H9 (cell line): ENCODE data around the gene ENPEP. TPM values are rescaled to one million over a fixed set of nuclear protein-coding genes. Genes with fewer than 3 reads are reported as not detected.
"Not testable (repeated sequence)": the region's sequence is repeated elsewhere in the genome, so short reads cannot be mapped to it uniquely, and the experiment has no call there.

ENCODE experiments used
- DNase-seq: peaks from one replicate; pipeline ENCODE4 v3.0.0-alpha.2; 2017
- H2AFZ ChIP-seq: one replicate; pipeline ENCODE4 v1.6.1; 2013; ENCODE audit warnings: mild to moderate bottlenecking, low read length, control low read depth, moderate library complexity
- H2AK5ac ChIP-seq: 2 replicates; pipeline ENCODE4 v1.6.1; 2013; ENCODE audit warnings: low read length, control low read depth, mixed read lengths; ENCODE audit not compliant: insufficient read length
- H2BK120ac ChIP-seq: one replicate; pipeline ENCODE4 v1.6.1; 2013; ENCODE audit warnings: low read depth, mild to moderate bottlenecking, low read length, control low read depth, inconsistent platforms; ENCODE audit not compliant: poor library complexity, severe bottlenecking
- H2BK12ac ChIP-seq: 2 replicates; pipeline ENCODE4 v1.6.1; 2013; ENCODE audit warnings: low read length, control low read depth, mixed read lengths, low read depth; ENCODE audit not compliant: insufficient read length
- H2BK15ac ChIP-seq: 2 replicates; pipeline ENCODE4 v1.6.1; 2013; ENCODE audit warnings: low read depth, low read length, control low read depth
- H2BK20ac ChIP-seq: one replicate; pipeline ENCODE4 v1.6.1; 2013; ENCODE audit warnings: low read depth, mild to moderate bottlenecking, low read length, control low read depth, inconsistent platforms; ENCODE audit not compliant: poor library complexity, severe bottlenecking
- H2BK5ac ChIP-seq: 2 replicates; pipeline ENCODE4 v1.6.1; 2013; ENCODE audit warnings: low read length, control low read depth, mixed read lengths; ENCODE audit not compliant: insufficient read length
- H3K14ac ChIP-seq: 2 replicates; pipeline ENCODE4 v1.6.1; 2013; ENCODE audit warnings: low read length, control low read depth; ENCODE audit not compliant: insufficient read depth
- H3K18ac ChIP-seq: 2 replicates; pipeline ENCODE4 v1.6.1; 2013; ENCODE audit warnings: low read depth, mild to moderate bottlenecking, mixed read lengths, low read length, control low read depth; ENCODE audit not compliant: insufficient read length
- H3K23ac ChIP-seq: 2 replicates; pipeline ENCODE4 v1.6.1; 2013; ENCODE audit warnings: low read length, control low read depth, mixed read lengths, low read depth; ENCODE audit not compliant: insufficient read length
- H3K23me2 ChIP-seq: 2 replicates; pipeline ENCODE4 v1.6.1; 2013; ENCODE audit warnings: low read depth, mild to moderate bottlenecking, mixed read lengths, low read length, control low read depth; ENCODE audit not compliant: insufficient read length, poor library complexity, severe bottlenecking
- H3K27ac ChIP-seq: 2 replicates; pipeline ENCODE4 v1.5.1; 2013; ENCODE audit warnings: low read length, control low read depth, mixed read lengths, low read depth; ENCODE audit not compliant: insufficient read length
- H3K27me3 ChIP-seq: 2 replicates; pipeline ENCODE4 v1.6.1; 2013; ENCODE audit warnings: low read length, control low read depth, inconsistent platforms; ENCODE audit not compliant: insufficient read depth
- H3K4ac ChIP-seq: 2 replicates; pipeline ENCODE4 v1.6.1; 2013; ENCODE audit warnings: low read depth, mild to moderate bottlenecking, control low read depth, inconsistent platforms, low read length, moderate library complexity
- H3K4me1 ChIP-seq: 2 replicates; pipeline ENCODE4 v1.6.1; 2013; ENCODE audit warnings: low read length, control low read depth, inconsistent platforms; ENCODE audit not compliant: insufficient read depth
- H3K4me2 ChIP-seq: 2 replicates; pipeline ENCODE4 v1.6.1; 2013; ENCODE audit warnings: low read length, control low read depth, mixed read lengths; ENCODE audit not compliant: insufficient read length, insufficient read depth
- H3K56ac ChIP-seq: 2 replicates; pipeline ENCODE4 v1.6.1; 2013; ENCODE audit warnings: low read depth, mild to moderate bottlenecking, mixed read lengths, low read length, control low read depth; ENCODE audit not compliant: insufficient read length
- H3K79me1 ChIP-seq: 2 replicates; pipeline ENCODE4 v1.6.1; 2013; ENCODE audit warnings: low read depth, mild to moderate bottlenecking, moderate library complexity, low read length, control low read depth, inconsistent platforms; ENCODE audit not compliant: insufficient read depth, poor library complexity, severe bottlenecking
- H3K79me2 ChIP-seq: 2 replicates; pipeline ENCODE4 v1.6.1; 2013; ENCODE audit warnings: low read length, control low read depth, inconsistent platforms; ENCODE audit not compliant: insufficient read depth
- H3K9ac ChIP-seq: 2 replicates; pipeline ENCODE4 v1.6.1; 2013; ENCODE audit warnings: low read length, control low read depth, mixed read lengths; ENCODE audit not compliant: insufficient read length; ENCODE audit errors: extremely low read depth
- H3K9me3 ChIP-seq: one replicate; pipeline ENCODE4 v1.6.1; 2013; ENCODE audit warnings: low read depth, low read length, inconsistent platforms; ENCODE audit not compliant: control insufficient read depth
- H3T11ph ChIP-seq: one replicate; pipeline ENCODE4 v1.6.1; 2013; ENCODE audit warnings: mild to moderate bottlenecking, low read length, control low read depth, inconsistent platforms
- H4K20me1 ChIP-seq: one replicate; pipeline ENCODE4 v1.6.1; 2013; ENCODE audit not compliant: control insufficient read depth, insufficient read length, insufficient read depth
- H4K5ac ChIP-seq: 2 replicates; pipeline ENCODE4 v1.6.1; 2013; ENCODE audit warnings: low read depth, mild to moderate bottlenecking, mixed read lengths, low read length, control low read depth; ENCODE audit not compliant: insufficient read length
- H4K8ac ChIP-seq: replicated peaks from 2 replicates; pipeline ENCODE4 v1.6.1; 2013; ENCODE audit warnings: low read length, control low read depth, mixed read lengths, low read depth; ENCODE audit not compliant: insufficient read length
- H4K91ac ChIP-seq: 2 replicates; pipeline ENCODE4 v1.6.1; 2013; ENCODE audit warnings: low read depth, mild to moderate bottlenecking, moderate library complexity, mixed read lengths, low read length, control low read depth; ENCODE audit not compliant: insufficient read length
- H3K27ac Mint-ChIP-seq, 3 experiments: 2 replicates in 2 of 3; 3 replicates in 1 of 3; pipeline ENCODE4 v1.8.0; 2020 to 2021; ENCODE audit warnings: mixed read lengths in 3 of 3, mild to moderate bottlenecking in 1 of 3, moderate library complexity in 1 of 3
- H3K27me3 Mint-ChIP-seq: 2 replicates; pipeline ENCODE4 v1.8.0; 2021; ENCODE audit warnings: low read depth, mild to moderate bottlenecking, moderate library complexity, mixed read lengths
- H3K36me3 Mint-ChIP-seq, 3 experiments: 2 replicates in 2 of 3; 3 replicates in 1 of 3; pipeline ENCODE4 v1.8.0; 2020 to 2021; ENCODE audit warnings: low read depth in 3 of 3, mixed read lengths in 3 of 3; ENCODE audit not compliant: insufficient read depth in 1 of 3
- H3K4me1 Mint-ChIP-seq, 2 experiments: 2 replicates each; pipeline ENCODE4 v1.8.0; 2020; ENCODE audit warnings: mixed read lengths in 2 of 2
- H3K4me3 Mint-ChIP-seq, 2 experiments: 2 replicates in 1 of 2; 3 replicates in 1 of 2; pipeline ENCODE4 v1.8.0; 2020 to 2021; ENCODE audit warnings: mild to moderate bottlenecking in 2 of 2, mixed read lengths in 2 of 2, moderate library complexity in 1 of 2
- H3K9me3 Mint-ChIP-seq, 2 experiments: 2 replicates in 1 of 2; 3 replicates in 1 of 2; pipeline ENCODE4 v1.8.0; 2020; ENCODE audit warnings: mild to moderate bottlenecking in 2 of 2, mixed read lengths in 2 of 2, moderate library complexity in 1 of 2
- CTCF ChIP-seq: fragments of 200-600 bp; sonication (generic); conservative IDR thresholded peaks from 3 replicates; pipeline ENCODE4 v1.8.0; 2021; ENCODE audit warnings: antibody characterized with exemption, mild to moderate bottlenecking
- WGBS: extraction: QIAGEN DNeasy Blood & Tissue Kit; methylation state at CpG from one replicate; pipeline ENCODE4 v1.1.7; 2013; ENCODE audit warnings: missing lambda C conversion rate, low lambda C conversion rate, mixed read lengths; ENCODE audit not compliant: insufficient read length; ENCODE audit errors: extremely low coverage; 5-methylcytosine and 5-hydroxymethylcytosine counted together
- total RNA-seq: library from RNA; stranded (reverse); gene quantifications from 2 replicates; pipeline ENCODE4 v1.2.1, GENCODE V29; 2021

ENPEP gene
- total RNA-seq, 1 experiment from 2014 or later: 0.44 TPM

- Mint-ChIP-seq H3K4me1 (peaks cover 23 to 29% of the 10 kb centered on the region in 2 experiments), H3K27me3 (peaks cover 8% of the 10 kb centered on the region), H3K9me3 (no peaks in the 10 kb centered on the region), H3K4me3 (no peak overlapping the region), H3K27ac (no peak overlapping the region), H3K36me3 (no peaks in the 10 kb centered on the region; a peak in 1 of 7 replicates)
- H3K9me3 ChIP-seq: no peaks in the 10 kb centered on the region
- no peak overlapping the region for H2BK20ac ChIP-seq
- TF ChIP-seq CTCF: no peak
- no peak for DNase-seq
- H3K9ac ChIP-seq: no peak overlapping the region
- no peak overlapping the region for H3K27ac ChIP-seq
- no peak overlapping the region for H4K8ac ChIP-seq
- H3K56ac ChIP-seq: no peak overlapping the region
- no peak overlapping the region for H3K14ac ChIP-seq
- H3K23me2 ChIP-seq: no peaks in the 10 kb centered on the region
- no peaks in the 10 kb centered on the region for H3K27me3 ChIP-seq
- H3K4me2 ChIP-seq: no peak overlapping the region
- H2AFZ ChIP-seq: no peak overlapping the region
- no peak overlapping the region for H2BK5ac ChIP-seq
- no peak overlapping the region for H3T11ph ChIP-seq
- no peak overlapping the region for H2BK12ac ChIP-seq
- no peak overlapping the region for H3K4ac ChIP-seq
- no peaks in the 10 kb centered on the region; the same call in 1 of the 2 replicates for H3K4me1 ChIP-seq
- no peak overlapping the region for H3K23ac ChIP-seq
- H3K79me1 ChIP-seq: no peaks in the 10 kb centered on the region
- no CpG with 5 or more reads among the region's 4 CpGs for WGBS
- no peak overlapping the region for H4K5ac ChIP-seq
- H2BK15ac ChIP-seq: no peak overlapping the region
- no peak overlapping the region for H2AK5ac ChIP-seq
- no peak overlapping the region for H3K18ac ChIP-seq
- H4K20me1 ChIP-seq: no peaks in the 10 kb centered on the region
- no peak overlapping the region for H2BK120ac ChIP-seq
- no peaks in the 10 kb centered on the region; the same call in 1 of the 2 replicates for H3K79me2 ChIP-seq
- H4K91ac ChIP-seq: no peak overlapping the region
Measured at GRCh38 chr4:110486256-110486655, 10.3 kb downstream of the ENPEP start.

GRCh38 chr4:110486850-110487249 lies 10.9 kb downstream of the ENPEP start:
- H3K27me3 ChIP-seq, H3K9me3 Mint-ChIP-seq, H3K14ac ChIP-seq, H3K23ac ChIP-seq, H2BK15ac ChIP-seq, H3K9me3 ChIP-seq, H3K27ac ChIP-seq, H2BK20ac ChIP-seq, H3K27me3 Mint-ChIP-seq, H3K79me2 ChIP-seq, H4K5ac ChIP-seq, H2BK5ac ChIP-seq, H4K91ac ChIP-seq, H2AFZ ChIP-seq, H3K79me1 ChIP-seq, H4K8ac ChIP-seq, H4K20me1 ChIP-seq, H3K9ac ChIP-seq, H3K56ac ChIP-seq, H3T11ph ChIP-seq, H3K36me3 Mint-ChIP-seq, DNase-seq, H3K27ac Mint-ChIP-seq, H3K18ac ChIP-seq, H3K4me2 ChIP-seq, H3K4me3 Mint-ChIP-seq, H2AK5ac ChIP-seq, H3K4ac ChIP-seq, H3K23me2 ChIP-seq, H3K4me1 ChIP-seq, H2BK12ac ChIP-seq, H2BK120ac ChIP-seq: not testable (repeated sequence)
- WGBS: no CpG with 5 or more reads among the region's 4 CpGs
- peaks cover 23 to 27% of the 10 kb centered on the region in 2 experiments for H3K4me1 Mint-ChIP-seq
